Lung microvascular endothelial cell (primary cell): Measurements from ENCODE around the gene GIMAP6. TPM values are rescaled to one million over a fixed set of nuclear protein-coding genes. Genes with fewer than 3 reads are reported as not detected.
"Not testable (repeated sequence)": the region's sequence is repeated elsewhere in the genome, so short reads cannot be mapped to it uniquely, and the experiment has no call there.

Experiments
- DNase-seq, 2 donors: peaks; one replicate each; pipeline versions ENCODE4 v3.0.0 to v3.0.0-alpha.2; 2010; ENCODE audit warnings: low read depth in 2 of 2
- total RNA-seq: library from RNA; depleted of rRNA; stranded (reverse); fragments of >200 nt; gene quantifications from 2 replicates; pipeline ENCODE4 v1.2.1, GENCODE V29; 2014

Gene GIMAP6
- total RNA-seq, result 159 and 175 TPM in 2 replicates

DNA sequence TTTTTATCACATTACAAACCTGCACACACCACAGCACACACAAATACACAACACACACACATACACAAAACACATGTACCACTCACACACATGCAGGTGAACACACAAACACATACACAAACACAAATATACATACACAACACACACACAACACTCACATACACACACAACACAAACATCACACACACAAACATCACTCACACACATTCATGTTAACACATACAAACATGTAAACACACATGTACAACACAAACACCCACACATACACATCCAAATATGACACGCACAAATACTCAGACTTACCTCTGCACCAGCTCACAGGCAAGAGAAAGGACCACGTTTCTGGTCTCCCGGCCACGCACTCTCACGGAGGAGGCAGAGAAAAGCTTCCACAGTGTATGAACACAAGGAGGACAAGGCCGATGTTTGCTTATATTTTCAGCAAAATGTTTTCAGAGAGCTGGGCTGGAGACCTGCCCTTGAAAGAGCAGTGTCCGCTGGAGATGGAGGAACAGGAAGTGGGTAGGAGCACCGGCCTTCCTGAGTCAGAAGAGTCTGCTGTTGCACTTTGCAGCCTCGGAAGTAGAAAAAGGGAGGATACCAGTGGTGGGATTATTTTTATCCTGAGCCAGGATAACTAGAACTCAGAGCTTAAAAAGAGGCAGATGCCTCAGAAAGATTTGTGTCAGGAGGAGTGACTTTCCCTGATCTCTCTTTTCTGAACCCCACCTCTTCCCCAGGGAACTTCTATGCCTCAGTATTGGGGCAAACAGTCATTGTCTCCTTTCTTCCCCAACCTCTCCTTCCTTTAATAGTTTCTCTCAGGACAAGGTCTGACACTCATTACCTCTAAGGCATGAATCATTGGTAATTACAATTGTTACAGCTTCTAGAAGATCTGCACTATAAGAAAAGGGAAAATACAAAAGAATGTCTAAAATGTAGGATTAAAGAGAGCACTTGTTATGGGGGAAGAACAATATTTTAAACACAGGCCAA, at the start of gene GIMAP6:
TSS of gene GIMAP6 (minus strand) at position 520 of the 999 bp plus-strand sequence. CDS start 2,243 bp downstream, outside the sequence.
- DNase-seq, result peak; percentile 46 to 72

DNA sequence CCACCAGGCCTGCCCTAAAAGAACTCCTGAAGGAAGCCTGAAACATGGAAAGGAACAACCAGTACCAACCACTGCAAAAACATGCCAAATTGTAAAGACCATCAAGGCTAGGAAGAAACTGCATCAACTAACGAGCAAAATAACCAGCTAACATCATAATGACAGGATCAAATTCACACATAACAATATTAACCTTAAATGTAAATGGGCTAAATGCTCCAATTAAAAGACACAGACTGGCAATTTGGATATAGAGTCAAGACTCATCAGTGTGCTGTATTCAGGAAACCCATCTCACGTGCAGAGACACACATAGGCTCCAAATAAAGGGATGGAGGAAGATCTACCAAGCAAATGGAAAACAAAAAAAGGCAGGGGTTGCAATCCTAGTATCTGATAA, 48.2 kb upstream of the GIMAP6 start:
- not testable (repeated sequence) for DNase-seq

- DNase-seq, result not testable (repeated sequence)
Observed at GRCh38 chr7:150678601-150679000, 46.4 kb upstream of the GIMAP6 start.

DNA sequence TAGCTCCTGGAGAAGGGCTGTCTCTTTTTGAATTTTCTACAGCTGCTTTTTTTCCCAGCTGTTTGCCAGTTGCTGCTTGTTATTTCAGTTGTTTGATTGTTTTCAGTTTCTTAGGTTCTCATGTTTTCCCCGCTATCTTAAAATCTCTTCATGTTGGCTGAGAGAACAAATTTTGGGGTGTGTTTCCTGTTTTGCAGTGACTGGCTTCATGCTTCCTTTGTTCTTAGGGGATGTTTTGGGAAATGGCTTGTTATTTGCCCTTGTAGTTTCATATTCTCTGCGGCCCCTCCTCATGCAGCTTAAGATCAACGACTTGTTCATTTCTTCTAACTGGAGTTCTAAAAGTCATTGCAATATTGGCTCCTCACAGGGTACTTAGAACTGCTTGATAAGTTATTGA, 44.7 kb upstream of the GIMAP6 start:
- DNase-seq, result peak; percentile 42 to 75

DNA sequence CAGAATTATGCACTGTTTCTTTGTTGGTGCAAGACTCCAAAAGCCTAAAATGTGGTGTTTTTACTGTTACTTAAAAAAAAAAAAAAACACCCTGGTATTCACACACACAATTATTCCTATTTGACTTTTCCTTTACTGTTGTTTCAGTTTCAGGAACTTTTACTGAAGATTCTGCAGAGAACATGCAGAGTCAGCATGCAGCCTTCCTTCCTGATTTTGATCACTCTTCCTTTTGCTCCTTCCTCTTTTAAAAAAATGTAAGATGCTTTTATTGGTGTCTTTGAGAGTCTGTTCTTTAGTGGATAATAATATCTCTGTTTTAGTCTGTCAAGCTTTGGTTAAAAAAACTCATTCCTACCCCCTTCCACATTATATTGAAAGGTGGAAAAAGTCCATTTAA, 44.1 kb upstream of the GIMAP6 start:
- peak in 1 of 2 donors; percentile 27 for DNase-seq

DNA sequence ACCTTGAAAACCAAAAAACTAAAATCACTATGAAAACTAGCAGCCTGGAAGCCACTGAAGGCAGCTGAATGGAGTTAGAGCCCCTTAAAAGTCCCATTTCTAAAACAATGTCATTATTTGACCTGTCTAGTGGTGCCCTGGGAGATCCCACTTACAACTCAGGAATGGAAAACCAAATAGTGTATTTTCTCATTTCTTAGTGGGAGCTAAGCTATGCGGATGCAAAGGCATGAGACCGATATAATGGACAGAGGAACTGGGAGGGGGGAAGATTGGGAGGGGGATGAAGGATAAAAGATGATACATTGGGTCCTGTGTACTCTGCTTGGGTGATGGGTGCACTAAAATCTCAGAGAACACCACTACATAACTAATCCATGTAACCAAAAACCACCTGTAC, 43.5 kb upstream of the GIMAP6 start:
- no peak for DNase-seq

- DNase-seq, result not testable (repeated sequence)
Observed at GRCh38 chr7:150671798-150672585, 39.8 kb upstream of the GIMAP6 start.

DNA sequence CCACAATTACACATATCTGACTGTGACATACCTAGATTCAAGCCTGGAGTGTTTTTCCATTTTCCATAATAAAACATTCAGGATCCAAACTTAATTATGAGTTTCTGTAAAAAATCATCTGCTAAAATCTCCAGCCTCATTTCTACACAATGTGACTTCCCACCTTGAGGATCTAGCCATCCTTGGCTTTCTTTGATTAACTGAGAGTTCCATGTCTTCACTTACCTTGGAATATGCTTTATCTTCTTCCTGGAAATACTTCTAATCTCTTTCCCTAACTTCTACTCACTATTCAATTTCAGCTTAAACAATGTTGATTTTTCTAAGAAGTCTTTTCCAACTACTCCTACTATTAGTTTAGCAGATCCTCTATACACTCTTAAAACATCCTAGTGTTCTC, 36.8 kb upstream of the GIMAP6 start:
- DNase-seq, result no peak

- no peak for DNase-seq
Observed at GRCh38 chr7:150668472-150668911, 36.3 kb upstream of the GIMAP6 start.

DNA sequence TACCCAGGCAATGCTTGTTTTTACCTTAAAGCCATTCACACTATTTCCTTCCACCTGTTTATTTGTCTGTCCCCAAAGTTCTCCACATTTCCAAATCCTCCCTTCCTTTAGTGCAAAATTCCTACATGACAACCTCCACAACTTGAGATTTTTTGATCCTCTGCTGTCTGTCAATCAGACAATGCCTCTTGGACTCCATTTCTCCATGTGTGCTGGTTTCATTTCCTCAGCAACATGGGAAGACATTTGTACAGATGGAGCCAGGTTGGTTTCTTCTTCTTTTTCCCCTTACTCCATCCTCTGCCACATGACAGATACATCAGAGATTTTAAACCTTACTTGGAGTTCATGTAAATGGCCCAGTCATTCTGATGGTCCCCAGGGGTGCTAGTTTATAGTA, 34.2 kb upstream of the GIMAP6 start:
- no peak for DNase-seq

GRCh38 chr7:150665896-150666295, 33.7 kb upstream of the GIMAP6 start:
- no peak for DNase-seq

DNA sequence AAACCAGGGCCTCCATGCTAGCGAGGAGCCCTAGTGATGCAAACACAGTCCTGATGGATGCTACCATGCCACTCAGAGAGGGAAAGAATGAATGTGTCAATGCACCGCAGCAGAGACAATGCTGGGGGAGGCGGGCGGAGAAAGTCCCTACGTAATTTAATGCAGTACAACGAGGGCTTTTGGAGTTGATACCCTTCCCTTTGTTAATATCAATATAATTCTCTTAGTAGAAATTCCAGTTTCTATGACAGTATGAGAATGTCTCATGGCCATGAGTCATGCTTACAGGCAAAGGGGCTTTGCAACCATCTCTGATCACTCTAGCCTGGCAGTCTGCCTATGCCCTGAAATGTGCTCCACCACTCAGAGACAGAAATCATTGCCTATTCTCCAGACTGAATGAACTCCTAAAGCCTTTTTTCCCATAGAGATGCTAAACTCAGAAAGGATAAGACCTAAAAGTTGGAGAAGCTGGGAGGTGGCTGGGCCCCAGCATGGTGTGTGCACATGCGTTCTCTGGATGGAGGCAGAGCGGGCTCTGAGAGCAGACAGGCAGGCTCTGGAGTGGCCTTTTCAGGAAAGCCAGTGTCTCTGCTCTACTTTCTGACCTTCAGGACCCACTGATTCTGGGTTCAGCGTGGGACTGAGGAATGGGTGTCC, 33.0 kb upstream of the GIMAP6 start:
- peak in 1 of 2 donors; percentile 11 for DNase-seq

GRCh38 chr7:150663802-150664494, 31.8 kb upstream of the GIMAP6 start:
- DNase-seq, result no peak

DNA sequence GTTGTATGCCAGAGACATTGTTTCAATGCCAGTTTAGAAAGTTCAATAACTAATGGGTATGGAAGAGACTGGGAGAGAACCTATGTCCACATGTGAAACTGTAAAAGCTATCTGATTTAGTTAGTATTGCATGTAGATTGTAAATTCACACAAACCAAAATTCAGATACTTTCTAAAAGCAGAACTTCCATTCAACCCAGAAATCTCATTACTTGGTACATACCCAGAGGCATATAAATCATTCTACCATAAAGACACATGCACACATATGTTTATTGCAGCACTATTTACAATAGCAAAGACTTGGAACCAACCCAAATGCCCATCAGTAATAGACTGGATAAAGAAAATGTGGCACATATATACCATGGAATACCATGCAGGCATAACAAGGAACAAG, 30.6 kb upstream of the GIMAP6 start:
- DNase-seq, result not testable (repeated sequence)

DNA sequence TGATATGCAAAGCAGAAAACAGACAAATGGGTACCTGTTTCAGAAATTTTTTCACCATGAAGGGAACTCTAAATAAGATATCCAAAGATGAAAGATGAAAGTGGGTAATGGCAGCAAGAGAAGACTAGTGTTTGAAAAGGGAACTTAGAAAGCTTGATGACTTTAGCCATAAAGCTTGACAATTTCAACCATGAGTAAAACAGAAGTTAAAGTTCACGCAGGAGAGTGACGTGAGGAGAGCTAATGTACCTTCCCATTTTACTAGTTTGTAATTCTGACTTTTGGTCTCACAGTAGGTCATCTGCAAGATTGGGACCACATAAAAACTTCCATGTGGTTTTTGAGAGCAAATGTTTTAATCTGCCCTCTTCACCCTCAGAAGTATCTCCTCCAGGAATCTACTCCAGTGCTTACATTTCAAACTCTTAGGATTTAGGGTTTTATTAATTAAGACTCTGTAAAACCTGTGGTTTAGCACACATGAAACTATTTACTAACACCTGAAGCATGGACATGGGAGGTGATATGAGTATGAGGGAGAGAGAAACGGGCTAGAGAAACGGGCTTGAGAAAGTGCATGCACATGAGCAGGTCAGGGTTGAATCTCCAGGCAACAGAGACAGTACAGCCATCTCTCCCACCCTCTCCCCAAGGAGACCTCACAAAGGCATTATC, 28.9 kb upstream of the GIMAP6 start:
- DNase-seq, result no peak

DNA sequence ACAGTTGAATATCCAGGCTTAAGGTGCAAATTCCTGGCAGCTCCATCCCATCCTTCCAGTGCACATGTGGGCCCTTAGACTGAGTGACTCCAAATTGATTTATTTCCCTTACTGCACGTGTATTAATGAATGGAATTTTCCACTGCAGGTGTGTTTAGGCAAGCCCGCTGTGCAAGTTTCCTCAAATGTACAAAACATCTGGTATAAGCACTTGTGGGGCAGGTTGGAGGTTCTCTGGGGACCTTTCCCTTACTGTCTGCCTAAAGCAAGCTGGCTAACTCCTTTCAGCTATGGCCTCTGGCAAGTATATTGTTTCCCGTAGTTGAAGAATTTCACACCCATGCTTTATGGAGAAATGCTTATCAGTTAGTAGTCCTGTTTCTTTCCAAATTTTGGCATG, 25.3 kb upstream of the GIMAP6 start:
- peak in 1 of 2 donors; percentile 26 for DNase-seq

- no peak for DNase-seq
Observed at GRCh38 chr7:150656047-150656446, 23.9 kb upstream of the GIMAP6 start.

- no peak for DNase-seq
Observed at GRCh38 chr7:150654692-150655091, 22.5 kb upstream of the GIMAP6 start.

GRCh38 chr7:150649080-150649385, 16.8 kb upstream of the GIMAP6 start:
- DNase-seq, result no peak

DNA sequence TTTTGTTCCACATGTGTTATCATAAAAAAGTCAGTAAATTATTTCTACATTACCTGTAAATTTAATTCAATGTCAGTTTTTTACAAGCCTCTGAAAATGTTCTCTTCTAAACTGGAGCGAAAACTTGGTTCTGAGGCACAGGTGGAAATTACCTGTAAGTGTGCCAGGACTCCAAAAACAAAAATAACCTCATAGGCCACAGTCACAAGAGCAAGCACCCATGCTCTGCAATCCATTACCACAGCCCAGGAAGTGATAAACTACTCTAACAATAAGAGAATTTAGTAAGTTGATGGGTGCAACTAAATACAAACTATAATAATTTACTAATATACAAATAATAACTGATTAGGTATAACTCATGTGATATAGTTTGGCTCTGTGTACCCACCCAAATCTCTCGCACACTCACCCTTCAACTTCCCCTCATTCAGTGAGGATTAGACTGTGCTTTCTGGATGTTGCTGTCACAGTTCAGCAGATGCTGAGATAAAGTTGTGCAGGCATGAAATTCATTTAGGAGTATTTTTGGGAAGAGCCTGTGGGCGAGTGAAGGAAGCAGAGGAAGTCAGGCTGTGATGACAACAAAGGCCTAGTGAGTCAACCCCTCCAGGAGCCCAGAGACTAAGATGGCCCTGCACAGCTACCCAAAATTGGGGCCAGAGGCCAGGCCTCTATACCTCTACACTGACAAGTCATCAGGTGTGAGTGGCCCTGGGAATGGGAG, 16.3 kb upstream of the GIMAP6 start:
- no peak for DNase-seq
